ENCODE results near the gene B2M. TPM values are rescaled to one million over a fixed set of nuclear protein-coding genes. Genes with fewer than 3 reads are reported as not detected.
"Not testable (repeated sequence)": the region's sequence is repeated elsewhere in the genome, so short reads cannot be mapped to it uniquely, and the experiment has no call there.

Gene B2M
- total RNA-seq, 1 donor from 2014 or later: 1,011 TPM

DNA sequence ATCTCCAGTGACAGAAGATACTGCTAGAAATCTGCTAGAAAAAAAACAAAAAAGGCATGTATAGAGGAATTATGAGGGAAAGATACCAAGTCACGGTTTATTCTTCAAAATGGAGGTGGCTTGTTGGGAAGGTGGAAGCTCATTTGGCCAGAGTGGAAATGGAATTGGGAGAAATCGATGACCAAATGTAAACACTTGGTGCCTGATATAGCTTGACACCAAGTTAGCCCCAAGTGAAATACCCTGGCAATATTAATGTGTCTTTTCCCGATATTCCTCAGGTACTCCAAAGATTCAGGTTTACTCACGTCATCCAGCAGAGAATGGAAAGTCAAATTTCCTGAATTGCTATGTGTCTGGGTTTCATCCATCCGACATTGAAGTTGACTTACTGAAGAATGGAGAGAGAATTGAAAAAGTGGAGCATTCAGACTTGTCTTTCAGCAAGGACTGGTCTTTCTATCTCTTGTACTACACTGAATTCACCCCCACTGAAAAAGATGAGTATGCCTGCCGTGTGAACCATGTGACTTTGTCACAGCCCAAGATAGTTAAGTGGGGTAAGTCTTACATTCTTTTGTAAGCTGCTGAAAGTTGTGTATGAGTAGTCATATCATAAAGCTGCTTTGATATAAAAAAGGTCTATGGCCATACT, 4.0 kb downstream of the B2M start:
- TF ChIP-seq, protein P1, sequence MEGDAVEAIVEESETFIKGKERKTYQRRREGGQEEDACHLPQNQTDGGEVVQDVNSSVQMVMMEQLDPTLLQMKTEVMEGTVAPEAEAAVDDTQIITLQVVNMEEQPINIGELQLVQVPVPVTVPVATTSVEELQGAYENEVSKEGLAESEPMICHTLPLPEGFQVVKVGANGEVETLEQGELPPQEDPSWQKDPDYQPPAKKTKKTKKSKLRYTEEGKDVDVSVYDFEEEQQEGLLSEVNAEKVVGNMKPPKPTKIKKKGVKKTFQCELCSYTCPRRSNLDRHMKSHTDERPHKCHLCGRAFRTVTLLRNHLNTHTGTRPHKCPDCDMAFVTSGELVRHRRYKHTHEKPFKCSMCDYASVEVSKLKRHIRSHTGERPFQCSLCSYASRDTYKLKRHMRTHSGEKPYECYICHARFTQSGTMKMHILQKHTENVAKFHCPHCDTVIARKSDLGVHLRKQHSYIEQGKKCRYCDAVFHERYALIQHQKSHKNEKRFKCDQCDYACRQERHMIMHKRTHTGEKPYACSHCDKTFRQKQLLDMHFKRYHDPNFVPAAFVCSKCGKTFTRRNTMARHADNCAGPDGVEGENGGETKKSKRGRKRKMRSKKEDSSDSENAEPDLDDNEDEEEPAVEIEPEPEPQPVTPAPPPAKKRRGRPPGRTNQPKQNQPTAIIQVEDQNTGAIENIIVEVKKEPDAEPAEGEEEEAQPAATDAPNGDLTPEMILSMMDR (conservative IDR thresholded peaks at IDR 0.05; ENCODE audit: low read depth, low read length): no peak
- no peak overlapping the region for H3K4me3 ChIP-seq (ENCODE audit: low read depth, low read length)
- DNase-seq (ENCODE audit: low read depth): no peak

DNA sequence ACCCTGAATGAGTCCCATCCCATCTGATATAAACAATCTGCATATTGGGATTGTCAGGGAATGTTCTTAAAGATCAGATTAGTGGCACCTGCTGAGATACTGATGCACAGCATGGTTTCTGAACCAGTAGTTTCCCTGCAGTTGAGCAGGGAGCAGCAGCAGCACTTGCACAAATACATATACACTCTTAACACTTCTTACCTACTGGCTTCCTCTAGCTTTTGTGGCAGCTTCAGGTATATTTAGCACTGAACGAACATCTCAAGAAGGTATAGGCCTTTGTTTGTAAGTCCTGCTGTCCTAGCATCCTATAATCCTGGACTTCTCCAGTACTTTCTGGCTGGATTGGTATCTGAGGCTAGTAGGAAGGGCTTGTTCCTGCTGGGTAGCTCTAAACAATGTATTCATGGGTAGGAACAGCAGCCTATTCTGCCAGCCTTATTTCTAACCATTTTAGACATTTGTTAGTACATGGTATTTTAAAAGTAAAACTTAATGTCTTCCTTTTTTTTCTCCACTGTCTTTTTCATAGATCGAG, 4.5 kb downstream of the B2M start:
- DNase-seq (ENCODE audit: low read depth): no peak
- TF ChIP-seq, protein P1 (conservative IDR thresholded peaks at IDR 0.05; ENCODE audit: low read depth, low read length): no peak
- no peak overlapping the region for H3K4me3 ChIP-seq (ENCODE audit: low read depth, low read length)

DNA sequence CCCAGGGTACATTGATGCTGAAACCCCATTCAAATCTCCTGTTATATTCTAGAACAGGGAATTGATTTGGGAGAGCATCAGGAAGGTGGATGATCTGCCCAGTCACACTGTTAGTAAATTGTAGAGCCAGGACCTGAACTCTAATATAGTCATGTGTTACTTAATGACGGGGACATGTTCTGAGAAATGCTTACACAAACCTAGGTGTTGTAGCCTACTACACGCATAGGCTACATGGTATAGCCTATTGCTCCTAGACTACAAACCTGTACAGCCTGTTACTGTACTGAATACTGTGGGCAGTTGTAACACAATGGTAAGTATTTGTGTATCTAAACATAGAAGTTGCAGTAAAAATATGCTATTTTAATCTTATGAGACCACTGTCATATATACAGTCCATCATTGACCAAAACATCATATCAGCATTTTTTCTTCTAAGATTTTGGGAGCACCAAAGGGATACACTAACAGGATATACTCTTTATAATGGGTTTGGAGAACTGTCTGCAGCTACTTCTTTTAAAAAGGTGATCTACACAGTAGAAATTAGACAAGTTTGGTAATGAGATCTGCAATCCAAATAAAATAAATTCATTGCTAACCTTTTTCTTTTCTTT, 5.8 kb downstream of the B2M start:
- no peak for DNase-seq (ENCODE audit: low read depth)
- TF ChIP-seq, protein P1 (conservative IDR thresholded peaks at IDR 0.05; ENCODE audit: low read depth, low read length): no peak
- H3K4me3 ChIP-seq (ENCODE audit: low read depth, low read length): no peak overlapping the region

DNA sequence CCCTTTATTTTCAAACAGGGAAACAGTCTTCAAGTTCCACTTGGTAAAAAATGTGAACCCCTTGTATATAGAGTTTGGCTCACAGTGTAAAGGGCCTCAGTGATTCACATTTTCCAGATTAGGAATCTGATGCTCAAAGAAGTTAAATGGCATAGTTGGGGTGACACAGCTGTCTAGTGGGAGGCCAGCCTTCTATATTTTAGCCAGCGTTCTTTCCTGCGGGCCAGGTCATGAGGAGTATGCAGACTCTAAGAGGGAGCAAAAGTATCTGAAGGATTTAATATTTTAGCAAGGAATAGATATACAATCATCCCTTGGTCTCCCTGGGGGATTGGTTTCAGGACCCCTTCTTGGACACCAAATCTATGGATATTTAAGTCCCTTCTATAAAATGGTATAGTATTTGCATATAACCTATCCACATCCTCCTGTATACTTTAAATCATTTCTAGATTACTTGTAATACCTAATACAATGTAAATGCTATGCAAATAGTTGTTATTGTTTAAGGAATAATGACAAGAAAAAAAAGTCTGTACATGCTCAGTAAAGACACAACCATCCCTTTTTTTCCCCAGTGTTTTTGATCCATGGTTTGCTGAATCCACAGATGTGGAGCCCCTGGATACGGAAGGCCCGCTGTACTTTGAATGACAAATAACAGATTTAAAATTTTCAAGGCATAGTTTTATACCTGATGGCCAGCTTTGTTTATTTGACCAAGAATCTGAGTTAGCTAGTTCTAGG, 7.0 kb downstream of the B2M start:
- TF ChIP-seq, protein P1 (conservative IDR thresholded peaks at IDR 0.05; ENCODE audit: low read depth, low read length): no peak
- H3K4me3 ChIP-seq (ENCODE audit: low read depth, low read length): no peak overlapping the region
- DNase-seq (ENCODE audit: low read depth): no peak

DNA sequence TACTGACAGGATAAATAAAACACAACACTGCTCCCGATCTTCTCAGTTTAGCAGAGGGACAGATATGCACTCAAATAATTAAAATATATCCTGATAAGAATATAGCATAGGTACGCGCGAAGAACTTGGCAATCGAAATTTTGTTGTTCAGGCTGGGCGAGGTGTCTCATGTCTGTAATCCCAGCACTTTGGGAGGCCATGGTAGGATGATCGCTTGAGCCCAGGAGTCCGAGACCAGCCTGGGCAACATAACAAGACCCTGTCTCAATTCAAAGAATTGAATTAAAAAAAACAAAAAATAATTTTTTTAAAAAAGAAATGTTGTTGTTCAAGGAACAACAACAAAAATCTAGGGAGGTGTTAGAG, 7.6 kb downstream of the B2M start:
- TF ChIP-seq, protein P1 (conservative IDR thresholded peaks at IDR 0.05; ENCODE audit: low read depth, low read length): no peak
- DNase-seq (ENCODE audit: low read depth): no peak
- H3K4me3 ChIP-seq (ENCODE audit: low read depth, low read length): no peak overlapping the region

DNA sequence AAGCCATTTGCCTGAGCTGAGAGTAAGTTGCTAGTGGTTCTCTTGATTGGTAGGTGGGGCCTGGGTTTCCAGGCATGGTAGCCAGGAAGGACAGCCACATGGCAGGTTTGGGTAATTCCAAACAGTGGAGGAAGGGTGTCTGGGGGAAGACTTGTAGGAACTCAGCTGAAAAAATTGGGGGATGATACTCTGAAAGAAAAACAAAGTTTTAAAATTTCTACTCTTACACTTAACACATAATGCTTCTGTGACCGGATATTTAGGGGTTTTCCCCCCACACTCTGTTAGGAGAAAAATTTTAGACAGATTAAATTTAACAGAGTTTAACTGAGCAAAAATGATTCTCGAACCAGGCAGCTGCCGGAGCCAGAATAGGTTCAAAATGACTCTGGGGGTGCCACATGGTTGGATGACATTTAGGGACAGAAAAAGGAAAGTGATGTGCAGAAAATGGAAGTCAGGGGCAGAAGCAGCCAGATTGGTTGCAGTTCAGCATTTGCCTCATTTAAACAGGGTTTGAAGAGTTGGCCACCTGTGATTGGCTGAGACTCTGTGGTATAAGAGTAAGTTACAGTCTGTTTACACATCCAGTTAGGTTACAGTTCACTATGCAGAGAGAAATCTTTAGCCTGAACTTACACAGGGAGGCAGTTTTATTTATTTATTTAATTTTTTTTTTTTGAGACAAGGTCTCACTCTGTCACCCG, 8.1 kb downstream of the B2M start:
- DNase-seq (ENCODE audit: low read depth): no peak
- H3K4me3 ChIP-seq (ENCODE audit: low read depth, low read length): no peak overlapping the region

DNA sequence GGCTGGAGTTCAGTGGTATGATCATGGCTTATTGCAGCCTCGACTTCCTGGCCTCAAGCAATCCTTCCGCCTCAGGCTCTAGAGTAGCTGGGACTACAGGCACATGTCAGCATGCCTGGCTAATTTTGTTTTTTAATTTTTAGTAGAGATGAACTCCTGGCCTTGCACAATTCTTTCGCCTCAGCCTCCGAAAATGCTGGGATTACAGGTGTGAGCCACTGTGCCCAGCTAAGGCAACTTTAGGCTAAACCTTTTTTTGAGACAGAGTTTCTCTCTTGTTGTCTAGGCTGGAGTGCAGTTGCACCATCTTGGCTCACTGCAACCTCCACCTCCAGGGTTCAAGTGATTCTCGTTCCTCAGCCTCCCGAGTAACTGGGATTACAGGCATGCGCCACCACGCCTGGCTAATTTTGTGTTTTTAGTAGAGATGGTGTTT, 8.7 kb downstream of the B2M start:
- DNase-seq (ENCODE audit: low read depth); H3K4me3 ChIP-seq (ENCODE audit: low read depth, low read length): not testable (repeated sequence)

More for the DNA sequence above, 8.1 kb downstream of the B2M start:
- TF ChIP-seq, protein P1 (conservative IDR thresholded peaks at IDR 0.05; ENCODE audit: low read depth, low read length): no peak

Data from epithelial cell of proximal tubule (primary cell).